HUES6 (cell line): ENCODE results near the gene LAIR1.

Experiments
- H3K27ac ChIP-seq: 2 replicates; pipeline ENCODE4 v1.7.0; 2013; ENCODE audit warnings: low read depth, mild to moderate bottlenecking, low read length, inconsistent platforms
- H3K27me3 ChIP-seq: 2 replicates; pipeline ENCODE4 v1.6.1; 2013; ENCODE audit warnings: low read length; ENCODE audit not compliant: control insufficient read depth, insufficient read depth
- H3K36me3 ChIP-seq: 2 replicates; pipeline ENCODE4 v1.6.1; 2013; ENCODE audit warnings: low read length; ENCODE audit not compliant: control insufficient read depth, insufficient read depth
- H3K4me1 ChIP-seq: 2 replicates; pipeline ENCODE4 v1.6.1; 2013; ENCODE audit warnings: low read length; ENCODE audit not compliant: control insufficient read depth, insufficient read depth
- H3K4me3 ChIP-seq: 2 replicates; pipeline ENCODE4 v1.5.1; 2013; ENCODE audit warnings: low read depth, low read length
- H3K9ac ChIP-seq: one replicate; pipeline ENCODE4 v1.6.1; 2013; ENCODE audit warnings: mild to moderate bottlenecking, low read length
- H3K9me3 ChIP-seq: 2 replicates; pipeline ENCODE4 v1.6.1; 2013; ENCODE audit warnings: low read depth, low read length; ENCODE audit not compliant: control insufficient read depth, insufficient read depth

LAIR1 gene

DNA sequence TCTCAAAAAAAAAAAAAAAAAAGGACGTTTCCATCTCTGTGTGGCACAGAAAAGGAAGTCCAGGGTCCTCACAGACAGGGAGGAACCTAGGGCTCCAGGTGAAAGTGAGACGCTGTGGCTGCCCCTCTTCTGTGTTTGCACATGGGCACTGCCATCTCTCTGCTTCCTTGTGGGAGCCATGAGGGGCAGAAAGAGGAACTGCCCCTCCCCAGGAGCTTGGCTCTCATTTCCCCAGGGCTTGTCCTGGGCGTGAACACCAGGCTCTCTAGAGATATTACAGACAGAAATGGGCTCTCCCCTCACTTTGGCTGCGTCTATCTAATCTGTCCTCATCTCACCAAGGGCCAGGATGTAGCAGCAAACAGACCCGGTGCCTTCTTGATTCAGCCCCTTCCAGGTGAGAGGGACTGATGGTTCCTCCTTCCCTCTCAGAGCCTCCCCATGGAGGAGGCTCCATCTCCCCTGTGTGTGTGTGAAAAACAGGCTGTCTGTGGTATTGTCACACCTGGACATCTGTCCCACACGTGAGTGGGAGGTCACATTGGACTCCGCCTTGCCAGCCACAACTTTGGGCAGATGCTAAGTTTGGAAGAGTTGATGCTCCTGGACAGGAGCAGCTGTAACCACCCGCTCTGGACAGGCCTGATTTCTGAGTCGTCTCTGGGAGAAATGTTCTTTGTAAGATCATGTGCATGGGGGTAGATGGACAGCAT is 24.9 kb downstream of the LAIR1 start:
- H3K27ac ChIP-seq: no peak overlapping the region
- H3K27me3 ChIP-seq: no peaks in the 10 kb centered on the region
- no peak overlapping the region for H3K9ac ChIP-seq

DNA sequence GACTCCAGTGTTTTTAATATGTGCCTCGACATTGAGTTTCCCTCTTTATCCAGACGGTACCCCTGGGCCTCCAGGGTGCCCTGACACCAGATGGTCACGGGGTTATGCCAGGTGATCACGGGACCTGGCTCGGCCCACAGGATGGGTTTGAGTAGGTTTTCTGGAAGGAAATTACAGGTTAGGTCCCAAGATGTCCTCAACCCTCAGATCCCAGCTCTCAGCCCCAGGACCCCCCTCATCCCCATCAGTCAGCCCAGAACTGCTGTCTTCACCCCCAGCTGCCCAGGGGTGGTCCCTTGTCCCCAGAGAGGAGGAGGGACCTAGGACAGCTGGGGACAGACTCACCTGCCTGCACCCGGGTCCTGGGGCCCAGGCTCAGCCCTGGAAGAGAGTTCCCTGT is 26.2 kb downstream of the LAIR1 start:
- H3K27ac ChIP-seq: no peak overlapping the region
- no peak overlapping the region for H3K4me3 ChIP-seq
- H3K4me1 ChIP-seq: peaks cover 5% of the 10 kb centered on the region; the same call in 1 of the 2 replicates

More for the DNA sequence above, 24.9 kb downstream of the LAIR1 start:
- Histone ChIP-seq H3K36me3 (no peaks in the 10 kb centered on the region), H3K4me1 (peaks cover 5% of the 10 kb centered on the region; the same call in 1 of the 2 replicates), H3K9me3 (no peaks in the 10 kb centered on the region), H3K4me3 (no peak overlapping the region)

DNA sequence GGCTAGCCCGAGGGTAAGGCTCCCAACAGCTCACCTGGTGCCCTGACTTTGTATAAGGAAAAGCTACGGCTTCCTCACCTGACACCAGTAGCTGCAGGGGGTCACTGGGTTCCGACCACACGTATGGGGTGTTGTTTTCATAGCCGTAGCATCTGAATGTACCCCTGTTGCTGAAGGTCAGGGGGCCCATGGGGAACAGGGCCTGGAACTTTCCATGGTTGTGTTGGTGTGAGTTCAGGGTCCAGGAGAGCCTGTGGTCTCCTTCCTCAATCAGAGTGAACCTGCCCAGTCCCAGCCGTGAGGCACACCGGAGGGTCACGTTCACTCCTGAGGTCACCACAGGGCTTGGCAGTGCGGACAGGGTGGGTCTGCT is 26.9 kb downstream of the LAIR1 start:
- H3K9ac ChIP-seq: no peak overlapping the region
- H3K4me3 ChIP-seq: no peak overlapping the region
- no peaks in the 10 kb centered on the region for H3K27me3 ChIP-seq
- H3K9me3 ChIP-seq: no peaks in the 10 kb centered on the region
- H3K36me3 ChIP-seq: no peaks in the 10 kb centered on the region
- peaks cover 5% of the 10 kb centered on the region; the same call in 1 of the 2 replicates for H3K4me1 ChIP-seq
- H3K27ac ChIP-seq: no peak overlapping the region

More for the DNA sequence above, 26.2 kb downstream of the LAIR1 start:
- Histone ChIP-seq H3K9me3 (no peaks in the 10 kb centered on the region), H3K27me3 (no peaks in the 10 kb centered on the region), H3K9ac (no peak overlapping the region), H3K36me3 (no peaks in the 10 kb centered on the region)

DNA sequence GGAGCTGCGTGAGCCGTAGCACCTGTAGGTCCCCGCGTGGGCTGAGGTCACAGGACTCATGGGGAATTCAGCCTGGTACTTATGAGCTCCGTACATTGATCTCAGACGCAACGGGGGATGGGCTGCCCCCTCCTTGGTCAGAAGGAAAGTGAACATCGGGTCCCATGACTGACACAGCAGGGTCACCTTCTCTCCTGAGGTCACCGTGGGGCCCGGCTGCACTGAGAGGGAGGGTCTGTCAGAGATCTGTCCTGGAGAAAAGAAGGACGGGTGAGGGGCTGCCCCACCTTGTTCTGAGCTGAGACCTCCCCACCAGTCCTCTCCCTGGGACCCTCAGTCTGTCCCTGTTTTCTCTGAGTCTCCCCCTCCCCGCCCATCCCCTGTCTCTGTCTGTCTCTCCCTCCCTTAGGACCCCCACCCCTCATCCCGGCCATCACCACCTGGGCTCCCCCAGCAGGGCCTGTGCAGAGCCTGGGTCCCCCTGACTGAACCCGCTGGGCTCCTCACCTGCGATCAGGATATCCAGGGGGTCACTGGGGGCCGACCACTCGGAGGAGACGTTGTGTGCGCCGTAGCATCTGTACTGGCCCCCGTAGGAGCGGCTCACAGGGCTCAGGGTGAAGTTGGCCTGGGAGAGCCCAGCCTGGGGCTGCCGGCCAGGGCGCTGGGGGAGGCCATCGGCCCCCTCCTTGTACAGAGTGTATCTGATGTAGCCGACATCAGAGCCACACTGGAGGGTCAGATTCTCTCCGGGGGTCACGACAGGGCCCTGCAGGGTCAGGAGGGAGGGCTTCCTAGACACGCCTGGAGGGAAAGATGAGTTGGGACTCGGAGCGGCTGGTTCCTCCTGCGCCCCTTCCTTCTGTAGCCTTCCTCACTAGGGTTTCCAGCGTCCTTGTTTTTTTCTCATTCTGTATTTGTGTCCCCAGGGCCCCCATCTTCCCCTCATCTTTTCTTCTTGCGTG is 27.6 kb downstream of the LAIR1 start:
- Histone ChIP-seq H3K4me1 (peaks cover 5% of the 10 kb centered on the region; the same call in 1 of the 2 replicates), H3K4me3 (no peak overlapping the region), H3K27ac (no peak overlapping the region), H3K9ac (no peak overlapping the region), H3K36me3 (no peaks in the 10 kb centered on the region), H3K9me3 (no peaks in the 10 kb centered on the region), H3K27me3 (no peaks in the 10 kb centered on the region)

DNA sequence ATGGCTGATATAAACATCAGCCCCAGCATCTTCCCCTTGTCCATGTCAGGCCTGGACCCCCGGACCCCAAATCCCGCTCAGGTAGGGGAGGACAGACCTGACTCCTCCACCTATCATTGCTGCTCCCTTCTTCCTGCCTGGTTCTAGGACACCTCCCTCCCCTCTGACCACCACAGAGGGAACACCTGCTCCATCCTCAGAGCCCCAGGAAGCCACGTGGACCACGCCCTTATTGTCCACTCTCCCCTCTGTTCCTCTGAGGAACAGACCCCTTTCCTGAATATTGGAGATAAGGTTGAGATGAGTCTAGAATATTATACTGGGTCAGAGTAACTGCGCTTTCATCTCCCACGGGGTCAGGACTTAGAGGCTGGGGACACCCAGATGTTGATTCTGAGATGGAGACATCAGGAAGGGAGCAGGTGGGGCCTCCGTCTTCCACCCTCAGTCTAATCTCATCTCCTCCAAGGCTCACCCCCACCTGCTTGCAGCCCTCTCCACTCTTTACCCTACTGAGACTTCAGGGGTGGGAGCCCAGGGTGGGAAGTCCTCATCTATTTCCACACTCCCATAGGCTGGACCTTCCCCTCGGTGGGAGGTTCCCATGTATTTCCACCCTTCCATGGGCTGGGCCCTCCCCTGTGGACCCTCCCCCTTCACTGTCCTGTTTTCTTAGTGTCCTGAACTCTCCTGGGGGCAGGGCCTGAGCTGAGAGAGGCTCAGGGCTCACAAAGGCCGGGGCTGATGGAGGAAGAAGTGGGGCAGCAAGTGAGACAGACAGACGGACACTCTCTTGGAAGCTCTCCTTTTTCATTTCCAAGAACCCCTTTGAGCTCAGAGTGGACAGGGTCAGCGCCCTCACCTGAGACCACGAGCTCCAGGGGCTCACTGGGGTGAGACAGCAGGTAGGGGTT is 28.5 kb downstream of the LAIR1 start:
- Histone ChIP-seq H3K9me3 (no peaks in the 10 kb centered on the region), H3K4me1 (peaks cover 5% of the 10 kb centered on the region; the same call in 1 of the 2 replicates), H3K27ac (no peak overlapping the region), H3K4me3 (no peak overlapping the region), H3K9ac (no peak overlapping the region), H3K27me3 (no peaks in the 10 kb centered on the region), H3K36me3 (no peaks in the 10 kb centered on the region)

DNA sequence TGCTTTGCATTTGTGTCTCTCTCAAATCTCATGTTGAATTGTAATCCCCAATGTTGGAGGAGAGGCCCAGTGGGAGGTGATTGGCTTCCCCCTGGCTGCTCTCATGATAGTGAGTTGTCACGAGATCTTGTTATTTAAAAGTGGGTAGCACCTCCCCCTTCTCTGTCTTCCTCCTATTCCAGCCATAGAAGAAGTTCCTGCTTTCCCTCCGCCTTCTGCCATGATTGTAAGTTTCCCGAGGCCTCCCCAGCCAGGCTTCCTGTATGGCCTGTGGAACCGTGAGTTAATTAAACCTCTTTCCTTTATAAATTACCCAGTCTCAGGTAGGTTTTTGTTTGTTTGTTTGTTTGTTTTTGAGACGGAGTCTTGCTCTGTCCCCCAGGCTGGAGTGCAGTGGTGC is 29.6 kb downstream of the LAIR1 start:
- H3K9me3 ChIP-seq: no peaks in the 10 kb centered on the region
- peaks cover 5% of the 10 kb centered on the region; the same call in 1 of the 2 replicates for H3K4me1 ChIP-seq
- H3K36me3 ChIP-seq: no peaks in the 10 kb centered on the region
- H3K4me3 ChIP-seq: no peak overlapping the region
- no peak overlapping the region for H3K9ac ChIP-seq
- H3K27me3 ChIP-seq: no peaks in the 10 kb centered on the region
- H3K27ac ChIP-seq: no peak overlapping the region

DNA sequence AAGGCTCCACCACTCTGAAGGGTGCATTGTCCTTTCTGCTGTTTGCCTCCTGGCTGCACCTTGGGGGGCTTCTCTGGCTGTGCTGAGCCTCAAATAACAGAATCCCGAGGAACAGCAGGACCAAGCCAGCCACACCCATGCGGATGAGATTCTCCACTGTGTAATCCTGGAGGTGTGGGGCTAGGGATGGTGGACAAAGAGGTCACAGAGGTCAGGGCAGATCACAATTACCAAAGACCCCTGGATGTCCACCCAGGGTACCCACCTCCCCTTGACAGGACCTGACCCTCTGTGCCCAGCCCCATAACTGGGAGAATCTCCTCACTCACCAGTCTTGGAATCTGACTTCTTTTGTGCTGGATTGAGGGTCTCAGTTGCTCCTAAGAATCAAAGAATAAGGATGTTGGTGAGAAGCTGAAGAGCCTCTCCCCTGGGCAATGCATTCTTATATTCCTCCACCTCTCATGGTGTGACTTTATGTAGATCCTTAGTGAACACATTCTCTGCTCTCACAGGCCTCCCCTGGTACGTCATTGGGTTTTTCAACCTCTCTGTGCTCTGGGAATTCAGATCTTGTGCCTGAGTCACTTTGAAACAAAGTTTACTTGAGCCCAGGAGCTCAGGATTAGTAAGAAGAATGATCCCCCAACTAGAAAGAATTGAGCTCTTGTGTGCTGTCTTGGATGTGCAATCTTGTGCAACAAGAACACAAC is 31.0 kb downstream of the LAIR1 start:
- Histone ChIP-seq H3K9ac (no peak overlapping the region), H3K27ac (no peak overlapping the region), H3K27me3 (no peaks in the 10 kb centered on the region), H3K4me1 (peaks cover 5% of the 10 kb centered on the region; the same call in 1 of the 2 replicates), H3K4me3 (no peak overlapping the region), H3K36me3 (no peaks in the 10 kb centered on the region), H3K9me3 (no peaks in the 10 kb centered on the region)

DNA sequence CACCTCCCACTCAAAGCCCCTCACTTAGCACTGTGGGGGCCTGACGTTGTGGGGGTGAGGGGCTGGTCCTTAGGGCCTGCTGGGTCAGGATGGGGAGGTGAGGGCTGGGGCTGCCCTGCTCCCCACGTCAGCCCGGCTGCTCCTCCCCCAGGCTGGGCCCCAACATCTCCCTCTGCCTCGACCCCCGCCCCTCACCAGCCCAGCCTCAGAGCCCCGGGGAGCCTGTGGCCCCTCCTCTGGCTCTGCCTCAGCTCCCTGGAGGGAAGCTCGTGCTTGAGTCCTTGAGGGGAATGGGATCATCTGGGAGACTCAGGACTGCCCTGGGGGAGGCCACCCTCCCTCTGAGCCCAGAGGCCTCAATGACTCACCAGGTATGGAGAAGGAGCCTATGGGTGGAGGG is 32.6 kb downstream of the LAIR1 start:
- no peaks in the 10 kb centered on the region for H3K27me3 ChIP-seq
- no peak overlapping the region for H3K27ac ChIP-seq
- H3K4me3 ChIP-seq: no peak overlapping the region

DNA sequence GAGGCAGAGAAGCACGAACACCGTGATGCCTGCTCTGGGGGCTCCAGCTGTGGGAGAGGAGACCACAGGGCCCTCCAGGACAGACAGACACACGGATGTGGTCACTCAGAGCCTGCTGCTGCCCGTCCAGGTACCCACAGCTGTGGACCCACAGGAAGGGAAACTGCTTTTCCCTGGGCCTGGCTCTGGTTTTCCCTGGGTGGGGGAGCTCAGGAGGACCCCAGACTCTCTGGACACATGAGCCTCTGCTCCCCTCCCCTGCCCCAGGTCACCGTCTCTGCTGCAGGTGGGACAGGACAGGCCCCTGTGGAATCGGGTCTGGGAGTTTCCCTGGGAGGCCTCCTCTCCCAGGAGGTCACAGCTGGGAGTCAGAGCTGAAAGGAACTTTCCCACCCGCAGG is 33.1 kb downstream of the LAIR1 start:
- Histone ChIP-seq H3K4me3 (no peak overlapping the region), H3K9ac (no peak overlapping the region), H3K4me1 (peaks cover 2% of the 10 kb centered on the region; the same call in 1 of the 2 replicates), H3K36me3 (no peaks in the 10 kb centered on the region), H3K27ac (no peak overlapping the region), H3K27me3 (no peaks in the 10 kb centered on the region), H3K9me3 (no peaks in the 10 kb centered on the region)

More for the DNA sequence above, 32.6 kb downstream of the LAIR1 start:
- H3K9ac ChIP-seq: no peak overlapping the region
- H3K4me1 ChIP-seq: peaks cover 5% of the 10 kb centered on the region; the same call in 1 of the 2 replicates
- H3K9me3 ChIP-seq: no peaks in the 10 kb centered on the region
- no peaks in the 10 kb centered on the region for H3K36me3 ChIP-seq
